ENCODE measurements around the gene NCAPG.
"Not testable (repeated sequence)": the region's sequence is repeated elsewhere in the genome, so short reads cannot be mapped to it uniquely, and the experiment has no call there.

The NCAPG gene

DNA sequence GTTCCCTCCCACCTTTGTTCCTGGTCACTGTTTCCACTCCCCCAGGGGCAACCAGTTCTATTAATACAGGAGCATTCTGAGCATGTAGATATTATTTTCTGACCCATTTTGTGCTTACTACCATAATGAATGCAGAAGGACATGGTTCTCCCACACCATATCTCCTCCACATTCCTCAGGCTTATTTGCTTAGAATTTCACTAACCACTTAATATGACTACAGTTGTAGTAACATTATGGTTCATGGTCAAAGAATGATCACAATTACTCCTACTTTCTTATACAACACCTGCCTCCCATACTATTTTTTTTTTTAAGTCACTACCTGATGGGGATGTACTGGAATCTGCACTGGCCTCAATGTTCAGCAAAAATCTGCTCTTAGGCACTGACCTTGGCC lies 21.8 kb upstream of the NCAPG start:
- DNase-seq = no peak

GRCh38 chr4:17794730-17795129 lies 16.0 kb upstream of the NCAPG start:
- DNase-seq = no peak

DNA sequence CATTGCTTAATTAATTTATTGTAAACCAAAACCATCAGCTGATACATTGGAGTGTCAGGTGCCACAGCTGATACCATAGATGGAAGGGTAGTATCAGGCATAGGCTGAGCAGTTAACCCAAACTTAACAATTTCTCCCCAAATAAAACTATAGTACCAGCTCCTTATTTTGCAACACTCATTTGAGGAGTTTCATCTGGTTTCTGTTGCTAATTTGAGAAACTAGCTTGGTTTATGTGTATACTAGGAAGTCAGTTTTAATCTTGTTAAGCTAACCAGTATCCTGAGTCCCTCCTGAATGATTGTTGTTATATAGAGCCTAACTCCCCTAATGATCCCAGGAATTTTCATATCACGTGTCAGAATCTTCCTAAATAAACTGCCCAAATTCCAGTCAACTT lies 13.0 kb upstream of the NCAPG start:
- DNase-seq = no peak

DNA sequence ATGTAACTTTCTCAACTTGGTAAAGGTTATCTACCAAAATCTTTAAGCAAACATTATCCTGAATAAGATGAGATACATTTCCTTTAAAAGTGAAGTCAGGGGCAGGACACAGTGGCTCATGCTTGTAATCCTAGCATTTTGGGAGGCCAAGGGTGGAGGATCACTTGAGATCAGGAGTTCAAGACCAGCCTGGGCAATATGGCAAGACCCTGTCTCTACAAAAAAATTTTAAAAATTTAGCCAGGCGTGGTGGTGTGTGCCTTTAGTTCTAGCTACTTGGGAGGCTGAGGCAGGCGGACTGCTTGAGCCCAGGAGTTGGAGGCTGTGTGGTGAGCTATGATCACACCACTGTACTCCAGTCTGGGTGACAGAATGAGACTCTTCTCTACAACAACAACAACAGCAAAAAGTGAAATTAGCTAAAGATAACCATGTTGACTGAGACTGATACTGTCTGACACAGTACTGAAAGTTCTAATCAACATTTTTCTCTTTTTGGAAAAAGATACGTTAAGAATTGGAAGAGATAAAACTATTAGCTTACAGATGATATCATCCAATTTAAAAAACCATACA lies 5.1 kb upstream of the NCAPG start:
- DNase-seq = no peak

GRCh38 chr4:17807446-17807845 lies 3.3 kb upstream of the NCAPG start:
- DNase-seq = no peak

DNA sequence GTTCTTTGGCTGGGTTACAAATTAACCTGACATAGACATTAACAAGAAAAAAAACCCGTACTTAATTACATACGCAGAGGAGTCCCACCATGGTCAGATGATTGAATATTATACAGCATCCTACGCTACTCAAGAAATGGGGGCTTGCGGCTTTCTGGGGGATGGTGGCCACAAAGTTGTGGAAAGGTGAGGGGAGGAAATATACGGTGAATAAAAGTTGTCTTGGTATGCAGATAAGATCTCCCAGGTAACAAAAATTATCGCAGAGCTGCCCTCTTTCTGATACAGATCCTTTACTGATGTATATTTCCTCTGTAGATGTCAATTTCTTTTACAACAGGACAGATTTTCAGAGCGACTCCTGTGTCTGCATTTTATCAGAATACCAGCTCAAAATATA lies 1.1 kb upstream of the NCAPG start:
- DNase-seq = no peak

GRCh38 chr4:17811078-17811603 lies 362 bp downstream of the NCAPG start:
- no peak for DNase-seq

GRCh38 chr4:17812125-17812524 lies 1.3 kb downstream of the NCAPG start:
- DNase-seq = no peak

- DNase-seq = no peak
Observed at GRCh38 chr4:17812801-17813200, 2.0 kb downstream of the NCAPG start.

DNA sequence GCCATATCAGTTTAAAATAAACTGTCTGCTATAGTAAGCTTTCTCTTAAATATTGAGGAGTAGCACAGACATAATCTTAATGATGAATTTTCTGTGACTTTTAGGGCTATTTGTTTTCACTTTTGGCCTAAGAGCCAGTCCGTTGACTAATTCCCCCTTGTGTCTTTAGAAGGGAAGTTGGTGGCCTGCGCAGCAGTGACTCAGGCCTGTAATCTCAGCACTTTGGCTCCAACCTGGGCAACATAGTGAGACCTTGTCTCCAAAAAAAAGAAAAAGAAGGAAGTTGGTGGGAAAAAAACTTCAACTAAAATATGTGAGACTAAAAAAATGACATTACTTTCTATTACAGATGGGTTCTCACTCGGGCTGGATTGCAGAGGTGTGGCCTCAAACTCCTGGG lies 3.4 kb downstream of the NCAPG start:
- no peak for DNase-seq

DNA sequence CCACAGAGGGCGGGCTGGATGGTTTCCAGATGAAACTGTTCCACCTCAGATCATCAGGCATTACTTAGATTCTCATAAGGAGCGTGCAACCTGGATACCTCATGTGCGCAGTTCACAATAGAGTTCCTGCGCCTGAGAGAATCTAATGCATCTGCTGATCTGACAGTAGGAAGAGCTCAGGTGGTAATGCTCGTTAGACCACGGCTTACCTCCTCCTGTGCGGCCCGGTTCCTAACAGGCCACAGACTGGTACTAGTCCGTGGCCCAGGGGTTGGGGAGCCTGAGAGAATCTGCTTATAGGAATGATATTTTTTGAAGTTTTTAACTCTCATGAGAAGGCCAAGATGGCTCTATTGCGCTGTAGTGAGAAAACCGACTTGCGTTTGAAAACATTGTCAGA lies 5.4 kb downstream of the NCAPG start:
- DNase-seq = no peak

GRCh38 chr4:17817027-17817426 lies 6.2 kb downstream of the NCAPG start:
- no peak for DNase-seq

DNA sequence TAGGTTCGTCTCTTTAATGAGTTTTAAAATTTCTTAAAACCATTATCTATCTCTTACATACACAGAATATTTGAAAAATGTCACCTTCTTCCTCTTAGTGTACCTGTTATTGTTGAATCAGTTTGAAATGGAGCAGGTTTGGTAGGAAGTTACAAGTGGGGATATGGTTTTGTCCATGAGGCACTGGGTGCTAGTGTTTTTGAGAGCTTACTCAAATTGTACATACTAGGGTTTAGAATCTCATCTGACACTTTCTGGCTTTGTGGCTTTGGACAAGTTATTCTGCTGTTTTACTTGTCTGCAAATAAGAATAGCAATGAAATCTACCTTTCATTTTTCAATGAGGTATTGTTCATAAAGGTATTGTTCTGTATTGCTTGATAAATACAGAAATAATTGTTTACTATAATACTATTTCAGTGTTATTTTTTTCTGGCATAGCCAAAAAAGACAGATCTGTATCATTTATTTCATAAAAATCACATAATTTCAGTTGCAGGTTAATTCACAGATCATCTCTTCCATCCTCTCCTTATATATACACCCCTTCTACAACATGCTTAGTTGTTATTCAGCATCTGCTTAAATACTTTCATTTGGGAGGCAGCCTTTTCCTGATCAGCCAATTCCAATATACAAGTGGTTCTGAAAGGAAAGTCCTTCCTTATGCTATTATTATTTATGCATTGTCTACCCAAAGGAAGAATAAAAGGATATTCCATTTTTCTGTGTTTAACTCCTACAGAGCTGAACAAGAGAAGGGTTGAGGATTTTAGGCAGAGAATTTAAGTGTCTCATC lies 13.3 kb downstream of the NCAPG start:
- no peak for DNase-seq

- DNase-seq = no peak
Observed at GRCh38 chr4:17846266-17846665, 35.5 kb downstream of the NCAPG start.

DNA sequence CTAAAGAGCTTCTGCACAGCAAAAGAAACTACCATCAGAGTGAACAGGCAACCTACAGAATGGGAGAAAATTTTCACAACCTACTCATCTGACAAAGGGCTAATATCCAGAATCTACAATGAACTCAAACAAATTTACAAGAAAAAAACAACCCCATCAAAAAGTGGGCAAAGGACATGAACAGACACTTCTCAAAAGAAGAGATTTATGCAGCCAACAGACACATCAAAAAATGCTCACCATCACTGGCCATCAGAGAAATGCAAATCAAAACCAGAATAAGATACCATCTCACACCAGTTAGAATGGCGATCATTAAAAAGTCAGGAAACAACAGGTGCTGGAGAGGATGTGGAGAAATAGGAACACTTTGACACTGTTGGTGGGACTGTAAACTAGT lies 39.5 kb downstream of the NCAPG start:
- not testable (repeated sequence) for DNase-seq

- no peak for DNase-seq
Observed at GRCh38 chr4:17851959-17852358, 41.2 kb downstream of the NCAPG start.

DNA sequence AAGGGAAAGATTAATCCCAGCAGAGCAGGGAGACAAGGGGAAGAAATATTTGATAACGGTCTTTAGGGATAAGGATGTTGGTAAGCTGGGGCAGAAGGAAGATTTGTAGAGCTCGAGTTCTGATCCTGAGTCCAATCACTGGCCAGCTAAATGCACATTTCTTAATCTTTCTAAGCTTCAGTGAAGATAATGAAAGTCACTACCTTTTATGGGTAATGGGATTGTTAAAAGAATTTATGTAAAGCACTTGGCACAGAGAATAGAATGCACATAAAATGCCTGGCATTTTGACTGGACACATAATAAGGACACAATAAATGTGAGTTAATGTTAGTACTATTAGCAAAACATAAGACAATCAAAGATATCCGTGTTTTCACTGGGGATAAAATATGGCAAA lies 43.3 kb downstream of the NCAPG start:
- no peak for DNase-seq

DNA sequence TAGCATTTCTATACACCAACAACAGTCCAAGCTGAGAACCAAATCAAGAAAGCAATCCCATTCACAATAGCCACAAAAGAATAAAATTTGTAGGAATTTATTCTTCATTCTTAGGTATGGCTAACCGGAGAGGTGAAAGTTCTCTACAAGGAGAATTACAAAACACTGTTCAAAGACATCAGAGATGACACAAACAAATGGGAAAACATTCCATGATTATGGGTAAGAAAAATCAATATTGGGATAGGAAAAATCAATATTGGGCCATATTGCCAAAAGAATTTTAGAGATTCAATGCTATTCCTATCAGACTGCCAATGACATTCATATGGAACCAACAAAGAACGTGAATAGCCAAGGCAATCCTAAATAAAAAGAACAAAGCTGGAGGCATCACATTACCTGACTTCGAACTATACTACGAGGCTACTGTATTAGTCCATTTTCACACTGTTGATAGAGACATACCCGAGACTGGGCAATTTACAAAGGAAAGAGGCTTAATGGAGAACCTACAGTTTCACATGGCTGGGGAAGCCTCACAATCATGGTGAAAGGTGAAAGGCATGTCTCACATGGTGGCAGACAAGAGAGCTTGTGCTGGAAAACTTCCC lies 49.1 kb downstream of the NCAPG start:
- no peak for DNase-seq

GRCh38 chr4:17861906-17862305 lies 51.1 kb downstream of the NCAPG start:
- DNase-seq = not testable (repeated sequence)

- no peak for DNase-seq
Observed at GRCh38 chr4:17865866-17866363, 55.1 kb downstream of the NCAPG start.

- DNase-seq = no peak
Observed at GRCh38 chr4:17866810-17867209, 56.0 kb downstream of the NCAPG start.

DNA sequence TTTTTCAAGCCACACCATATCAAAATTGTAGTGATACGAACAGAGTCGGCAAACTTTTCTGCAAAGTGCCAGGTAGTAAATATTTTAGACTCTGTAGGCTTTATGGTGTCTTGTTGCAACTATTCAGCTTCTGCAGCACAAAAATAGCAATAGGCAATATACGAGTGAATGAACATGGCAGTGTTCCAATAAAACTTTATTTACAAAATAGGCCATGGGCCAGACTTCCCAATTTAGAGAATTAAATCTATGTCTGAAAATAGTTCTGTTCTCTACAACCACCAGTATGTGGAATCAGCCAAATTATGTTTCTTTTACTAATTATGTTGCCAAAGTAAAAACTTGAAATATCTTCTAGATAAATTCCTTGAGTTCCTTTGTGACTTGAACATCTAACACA lies 56.5 kb downstream of the NCAPG start:
- no peak for DNase-seq

DNA sequence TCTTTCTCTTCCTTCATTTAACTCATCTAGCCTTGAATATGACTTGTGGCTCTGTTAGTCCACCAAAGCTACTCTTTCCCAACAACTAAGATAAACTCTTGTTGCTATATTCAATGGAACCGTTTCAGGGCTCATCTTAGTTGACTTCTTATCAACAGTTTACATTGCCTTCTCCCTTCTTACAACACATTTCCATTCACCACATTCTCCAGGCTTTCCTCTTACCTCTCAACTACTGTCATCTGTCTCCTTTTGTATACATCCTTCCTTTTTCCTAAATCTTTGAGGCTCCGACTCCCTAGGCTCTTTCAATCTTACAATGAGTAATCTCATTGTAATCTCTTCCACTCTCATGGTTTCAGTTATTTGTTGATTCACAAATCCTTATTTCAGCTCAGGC lies 58.5 kb downstream of the NCAPG start:
- no peak for DNase-seq

All from activated CD4-positive, CD25-positive, alpha-beta regulatory T cell treated with anti-CD3 and anti-CD28 coated beads, Interleukin-2, amount 50 U/mL, for 72 hours (primary cell).